Peyer's patch (tissue), 4 donors: Measurements from ENCODE around the gene SLBP.

Experiments used
- CTCF ChIP-seq, 6 experiments: fragments of 450-650 bp in 4 of 6; fragments of 200-600 bp in 2 of 6; sonication (generic) in 1 of 6; IDR thresholded peaks; one replicate each; pipeline ENCODE4 v1.5.1; 2017 to 2019; ENCODE audit warnings: antibody characterized with exemption in 6 of 6, mild to moderate bottlenecking in 3 of 6, moderate library complexity in 1 of 6
- POLR2A ChIP-seq, 2 donors: fragments of 450-650 bp; IDR thresholded peaks; one replicate each; pipeline ENCODE4 v1.5.1; 2017; ENCODE audit warnings: antibody characterized with exemption in 2 of 2, mild to moderate bottlenecking in 2 of 2, moderate library complexity in 2 of 2

- TF ChIP-seq CTCF (IDR thresholded peaks at IDR 0.05) (no peak), POLR2A (IDR thresholded peaks at IDR 0.05) (no peak)
Measured at GRCh38 chr4:1651609-1652008, 60.5 kb downstream of the SLBP start.
